HG03045 (cell line): ENCODE data around the gene TSPAN18.
A peak's percentile ranks its signal among the peaks of the same experiment; 100 is the strongest.

Source experiments
- ATAC-seq: cut with Tn5 transposase; IDR thresholded peaks from one replicate; pipeline ENCODE4 v1.9.1; 2021; ENCODE audit warnings: mild to moderate bottlenecking, moderate library complexity; ENCODE audit not compliant: unreplicated experiment

The TSPAN18 gene

GRCh38 chr11:44861849-44862557, 135.2 kb downstream of the TSPAN18 start:
- ATAC-seq, result peak; percentile 99

- ATAC-seq, result no peak
Observed at GRCh38 chr11:44862558-44863101, 135.9 kb downstream of the TSPAN18 start.

GRCh38 chr11:44863231-44863630, 136.5 kb downstream of the TSPAN18 start:
- no peak for ATAC-seq

GRCh38 chr11:44865866-44866272, 139.1 kb downstream of the TSPAN18 start:
- ATAC-seq, result no peak

GRCh38 chr11:44866286-44866685, 139.5 kb downstream of the TSPAN18 start:
- ATAC-seq, result no peak

DNA sequence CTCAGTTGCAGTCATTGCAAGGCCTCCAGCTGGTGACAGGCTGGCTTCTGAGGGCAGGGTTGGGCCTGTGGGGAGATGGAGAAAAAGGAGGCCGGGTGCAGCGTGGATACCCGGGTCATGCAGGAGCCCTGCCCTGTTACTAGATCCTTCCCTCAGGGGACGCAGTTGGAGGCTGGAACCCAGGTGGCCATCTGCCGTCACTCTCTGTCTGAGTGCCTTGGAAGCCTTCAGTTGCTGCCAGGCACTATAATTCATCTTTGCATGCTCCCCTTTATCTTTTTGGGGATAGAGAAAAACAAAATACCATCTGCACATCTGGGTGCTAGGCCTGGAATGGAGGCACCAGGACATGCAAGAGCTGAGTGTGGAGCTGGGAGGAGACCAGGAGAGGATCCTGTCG, 141.3 kb downstream of the TSPAN18 start:
- ATAC-seq, result no peak

GRCh38 chr11:44868455-44869421, 142.0 kb downstream of the TSPAN18 start:
- no peak for ATAC-seq

DNA sequence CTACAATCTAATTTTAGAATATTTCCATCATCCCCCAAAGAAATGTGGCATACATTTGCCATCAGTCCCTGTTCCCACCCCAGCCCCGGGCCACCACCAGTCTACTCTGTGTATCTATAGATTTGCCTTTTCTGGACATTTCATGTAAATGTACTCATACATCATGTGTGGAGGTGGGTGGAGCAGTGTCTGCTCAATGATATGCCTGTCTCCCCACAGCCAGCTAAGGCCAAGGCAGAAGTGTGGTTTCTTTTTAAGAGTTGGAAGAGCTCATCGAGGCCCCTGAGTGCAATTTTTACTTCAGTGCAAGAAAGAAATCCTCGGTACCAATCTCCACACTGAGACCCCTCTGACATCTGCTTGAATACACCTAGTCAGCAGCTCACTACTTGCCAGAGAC, 143.4 kb downstream of the TSPAN18 start:
- ATAC-seq, result no peak

DNA sequence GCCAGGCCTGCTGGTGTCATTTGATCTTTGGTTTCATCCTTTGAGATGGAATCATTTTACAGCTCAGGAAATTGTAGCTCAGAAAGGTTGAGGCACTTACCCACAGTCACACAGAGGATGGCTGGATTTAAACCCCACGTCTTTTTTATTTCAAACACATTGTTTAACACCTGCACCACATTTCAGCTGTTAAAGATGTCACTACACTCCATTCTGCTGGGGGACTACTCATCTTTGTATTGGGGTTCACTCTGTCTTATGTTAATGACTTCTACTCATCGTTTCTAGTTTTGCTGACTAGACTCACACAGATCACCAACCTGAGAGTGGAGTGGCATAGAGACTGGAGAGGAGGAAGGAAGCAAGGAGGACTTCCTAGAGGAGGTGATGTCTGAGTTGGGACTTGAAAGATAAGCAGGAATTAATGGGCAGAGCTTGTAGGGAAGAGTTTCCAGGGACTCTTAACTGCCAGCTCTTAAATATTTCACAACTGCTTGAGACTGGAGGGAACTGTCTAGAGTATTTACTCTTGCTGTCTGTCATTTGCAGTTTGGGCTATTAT, 143.9 kb downstream of the TSPAN18 start:
- no peak for ATAC-seq

GRCh38 chr11:44871682-44872081, 144.9 kb downstream of the TSPAN18 start:
- peak; percentile 82 for ATAC-seq

DNA sequence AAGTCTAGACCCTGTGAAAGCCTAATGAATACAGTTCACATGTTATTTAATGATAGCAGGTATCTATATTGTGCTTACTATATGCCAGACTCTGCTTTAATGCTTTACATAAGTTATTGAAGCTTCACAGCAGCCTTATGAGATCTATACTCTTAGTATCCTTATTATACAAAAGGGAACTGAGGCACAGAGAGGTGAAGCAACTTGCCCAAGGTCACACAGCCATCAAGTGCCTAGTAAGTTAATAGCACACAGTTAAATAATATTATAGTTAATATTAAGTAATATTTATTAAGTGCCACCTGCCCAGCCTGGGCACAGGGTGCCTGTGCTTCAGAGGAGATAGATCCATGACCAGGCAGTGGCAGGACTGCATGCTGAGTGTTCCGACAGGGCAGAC, 145.8 kb downstream of the TSPAN18 start:
- ATAC-seq, result no peak

DNA sequence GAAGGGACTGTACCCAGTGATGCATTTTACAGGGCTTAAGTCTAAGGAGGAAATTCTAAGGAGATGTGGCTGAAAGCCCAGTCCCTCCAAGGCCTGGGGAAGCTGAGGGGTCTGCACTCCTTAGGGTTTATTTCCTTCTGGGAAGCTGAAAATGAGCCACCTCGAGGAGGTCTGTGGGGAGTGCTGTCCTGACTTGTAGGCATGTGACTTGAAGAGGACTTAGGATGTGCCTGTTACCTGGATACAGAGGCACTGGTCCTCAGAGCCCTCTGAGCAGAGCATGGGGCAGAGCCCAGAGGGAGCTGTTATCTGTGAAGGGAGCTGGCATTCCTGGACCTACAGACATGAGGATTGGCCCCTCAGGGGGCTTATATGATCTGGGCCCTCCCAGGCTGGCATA, 146.8 kb downstream of the TSPAN18 start:
- no peak for ATAC-seq

GRCh38 chr11:44874284-44874683, 147.5 kb downstream of the TSPAN18 start:
- no peak for ATAC-seq

DNA sequence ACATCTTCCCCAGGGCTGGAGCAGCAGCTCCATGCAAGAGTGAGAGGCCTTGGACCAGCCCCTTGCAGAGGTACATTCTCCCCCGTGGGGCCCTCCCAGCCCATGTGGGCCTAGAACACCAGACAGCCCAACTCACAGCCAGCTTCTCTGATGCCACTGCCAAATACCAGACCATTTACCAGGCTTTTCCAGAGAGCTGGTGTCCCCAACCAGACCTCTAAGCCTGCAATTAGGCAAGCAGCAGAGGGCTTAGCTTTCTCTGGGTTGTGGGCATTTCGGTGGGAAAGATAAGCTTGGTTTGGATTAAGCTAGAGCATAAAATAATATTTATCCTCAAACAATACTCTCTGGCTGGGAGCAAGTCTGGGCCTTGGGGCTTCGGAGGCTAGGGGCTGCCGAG, 148.3 kb downstream of the TSPAN18 start:
- ATAC-seq, result no peak

GRCh38 chr11:44876194-44876723, 149.5 kb downstream of the TSPAN18 start:
- no peak for ATAC-seq

- ATAC-seq, result no peak
Observed at GRCh38 chr11:44876906-44877305, 150.1 kb downstream of the TSPAN18 start.

- ATAC-seq, result no peak
Observed at GRCh38 chr11:44877571-44878497, 151.1 kb downstream of the TSPAN18 start.

GRCh38 chr11:44878711-44879110, 151.9 kb downstream of the TSPAN18 start:
- no peak for ATAC-seq

- ATAC-seq, result no peak
Observed at GRCh38 chr11:44879432-44879831, 152.7 kb downstream of the TSPAN18 start.

GRCh38 chr11:44880511-44880910, 153.7 kb downstream of the TSPAN18 start:
- ATAC-seq, result no peak
